ENCODE results near the gene C15orf39. TPM values are rescaled to one million over a fixed set of nuclear protein-coding genes. Genes with fewer than 3 reads are reported as not detected.

Gene C15orf39
- total and polyA plus RNA-seq, 2 of the 13 experiments (the other 11 are each of a cell fraction or from before 2014, with no cell fraction given) = 6.2 to 13.5 TPM

GRCh38 chr15:75152382-75153079 lies 49.2 kb upstream of the C15orf39 start:
- ATAC-seq = no peak
- Histone ChIP-seq H3K36me3 (replicated peaks in 1 of 2; ENCODE audit: control insufficient read depth in 1 of 2, insufficient read depth in 2 of 2, low read length in 2 of 2) (no peaks in the 10 kb centered on the region), H3K9ac (ENCODE audit: insufficient read depth, low read depth, low read length) (no peak overlapping the region), H3K79me2 (ENCODE audit: insufficient read depth, low read length) (no peaks in the 10 kb centered on the region), H3K4me2 (ENCODE audit: low read depth, low read length) (no peak overlapping the region), H4K20me1 (ENCODE audit: insufficient read depth, low read length) (no peaks in the 10 kb centered on the region), H3K4me3 (replicated peaks in 1 of 3; ENCODE audit: insufficient read depth in 1 of 3, low read depth in 2 of 3, low read length in 3 of 3) (no peak overlapping the region), H3K4me1 (ENCODE audit: insufficient read depth, low read length) (peaks cover 64% of the 10 kb centered on the region), H2AFZ (ENCODE audit: low read length) (no peak overlapping the region), H3K9me3 (ENCODE audit: low read length) (no peaks in the 10 kb centered on the region), H3K27ac (ENCODE audit: extremely low read length, insufficient read depth, low read length) (no peak overlapping the region), H3K27me3 (ENCODE audit: control insufficient read depth in 1 of 2, insufficient read depth in 2 of 2, low read length in 2 of 2) (no peaks in the 10 kb centered on the region)
- intact Hi-C loops (cut with micrococcal nuclease; ENCODE audit: unreplicated experiment) = no loop called here
- BruUV-seq (replicated peaks) = no TSS peak
- CTCF ChIA-PET (ENCODE audit: low intra/inter-chr PET ratio, low total read pairs) = no interaction called here
- DNase-seq (ENCODE audit: low spot score) = no peak
- in situ Hi-C loops (cut with HindIII; ENCODE audit: extremely low pct_ligation_motif_present, low pct_unique_long_range_greater_than_20kb) = loop anchor here (5.0 kb wide), 1 partner anchor 50 kb away; the partner anchor contains the start of gene C15orf39
- TF ChIP-seq ZNF652 (CRISPR knock-in tag; IDR thresholded peaks at IDR 0.05; ENCODE audit: borderline replicate concordance, low read depth) (no peak), SNAI1 (CRISPR knock-in tag; IDR thresholded peaks at IDR 0.05; ENCODE audit: borderline replicate concordance) (no peak), ETS1 (CRISPR knock-in tag; IDR thresholded peaks at IDR 0.05) (no peak), ZNF577 (CRISPR knock-in tag; IDR thresholded peaks at IDR 0.05; ENCODE audit: borderline replicate concordance, low read depth) (no peak), ZNF121 (CRISPR knock-in tag; IDR thresholded peaks at IDR 0.05) (0 out of 2 replicates have a peak, but pooled peaks have one; percentile 60), NFE2L1 (CRISPR knock-in tag; IDR thresholded peaks at IDR 0.05; ENCODE audit: borderline replicate concordance) (no peak), E2F1 (CRISPR knock-in tag; IDR thresholded peaks at IDR 0.05) (no peak), ZNF770 (CRISPR knock-in tag; IDR thresholded peaks at IDR 0.05) (peak; percentile 62; the same call in 1 of the 2 replicates)
- POLR2A ChIA-PET = interaction anchor here (0.6 to 1.6 kb wide), 7 partner anchors 12 to 109 kb away, joined by 3 to 10 read pairs (median 3); partner anchors contain the start of gene C15orf39
- no peak for FAIRE-seq
- WGBS (ENCODE audit: low lambda C conversion rate) = 85% methylated on average over 2 of the region's 2 CpGs

Data from HepG2 (cell line).